T-cell (primary cell): Measurements from ENCODE around the gene GEMIN8. TPM values are rescaled to one million over a fixed set of nuclear protein-coding genes. Genes with fewer than 3 reads are reported as not detected.

Source experiments
- ATAC-seq, 4 experiments: fragments of 200-7000 bp in 3 of 4; fragments of 150-1000 bp in 1 of 4; cut with Tn5 transposase; replicated peaks in 1 of 4; 1 replicate in 3 of 4; 2 replicates in 1 of 4; pipeline ENCODE4 v1.10.0; 2021; ENCODE audit warnings: moderate library complexity in 3 of 4, mild to moderate bottlenecking in 2 of 4, moderate number of reproducible peaks in 1 of 4
- CTCF ChIA-PET, 2 donors: fragments of 300-600 bp; sonication (Branson Sonifier 250); formaldehyde crosslinking; loops; one replicate each; lab custom pipeline; 2022; ENCODE audit warnings: antibody characterized with exemption in 2 of 2; lab: Charles Lee
- POLR2A ChIA-PET, 2 donors: fragments of 300-600 bp; sonication (Branson Sonifier 250); formaldehyde crosslinking; loops; one replicate each; lab custom pipeline; 2022; ENCODE audit warnings: antibody characterized with exemption in 2 of 2; lab: Charles Lee
- DNase-seq, 35 experiments: peaks; one replicate each; pipeline versions ENCODE4 v3.0.0 to v3.0.0-alpha.2; 2013 to 2023
- H3K27ac ChIP-seq: one replicate; pipeline ENCODE4 v1.5.1; 2013; ENCODE audit warnings: low read length
- H3K27me3 ChIP-seq, 2 experiments: replicated peaks in 1 of 2; 1 replicate in 1 of 2; 2 replicates in 1 of 2; pipeline versions ENCODE4 v1.6.1 to v1.7.0; 2013; ENCODE audit warnings: low read length in 1 of 2, mixed read lengths in 1 of 2; ENCODE audit not compliant: control insufficient read depth in 2 of 2, insufficient read depth in 2 of 2; ENCODE audit errors: extremely low read depth in 1 of 2
- H3K36me3 ChIP-seq, 2 donors: 1 replicate in 1 of 2; 2 replicates in 1 of 2; pipeline versions ENCODE4 v1.6.1 to v1.7.0; 2013; ENCODE audit warnings: low read length in 1 of 2; ENCODE audit not compliant: control insufficient read depth in 2 of 2, insufficient read depth in 1 of 2; ENCODE audit errors: extremely low read depth in 1 of 2
- H3K4me1 ChIP-seq, 2 experiments: 1 replicate in 1 of 2; 2 replicates in 1 of 2; pipeline versions ENCODE4 v1.6.1 to v1.7.0; 2013; ENCODE audit warnings: low read length in 2 of 2, mixed read lengths in 1 of 2; ENCODE audit not compliant: insufficient read depth in 2 of 2, control insufficient read depth in 1 of 2; ENCODE audit errors: extremely low read depth in 1 of 2
- H3K4me3 ChIP-seq, 2 donors: 1 replicate in 1 of 2; 2 replicates in 1 of 2; pipeline versions ENCODE4 v1.5.1 to v1.7.0; 2013; ENCODE audit warnings: mild to moderate bottlenecking in 2 of 2, low read length in 1 of 2, moderate library complexity in 1 of 2; ENCODE audit not compliant: control insufficient read depth in 1 of 2; ENCODE audit errors: extremely low read depth in 1 of 2
- H3K9me3 ChIP-seq: 2 replicates; pipeline ENCODE4 v1.7.0; 2013
- H3K27ac Mint-ChIP-seq, 2 donors: one replicate each; pipeline ENCODE4 v1.8.0; 2020 to 2021; ENCODE audit warnings: mild to moderate bottlenecking in 2 of 2, mixed read lengths in 2 of 2
- H3K27me3 Mint-ChIP-seq, 2 donors: one replicate each; pipeline ENCODE4 v1.8.0; 2021 to 2022; ENCODE audit warnings: mixed read lengths in 2 of 2
- H3K36me3 Mint-ChIP-seq: one replicate; pipeline ENCODE4 v1.8.0; 2021; ENCODE audit warnings: mixed read lengths
- H3K4me1 Mint-ChIP-seq, 3 donors: one replicate each; pipeline ENCODE4 v1.8.0; 2020 to 2022; ENCODE audit warnings: mixed read lengths in 3 of 3, mild to moderate bottlenecking in 1 of 3
- H3K4me3 Mint-ChIP-seq, 3 donors: one replicate each; pipeline ENCODE4 v1.8.0; 2020 to 2022; ENCODE audit warnings: mild to moderate bottlenecking in 3 of 3, mixed read lengths in 3 of 3, moderate library complexity in 3 of 3
- H3K9me3 Mint-ChIP-seq, 3 donors: one replicate each; pipeline ENCODE4 v1.8.0; 2020 to 2022; ENCODE audit warnings: mixed read lengths in 3 of 3
- WGBS: methylation state at CpG from one replicate; pipeline ENCODE4 v1.1.5; 2013; ENCODE audit warnings: missing lambda C conversion rate; ENCODE audit not compliant: insufficient coverage; 5-methylcytosine and 5-hydroxymethylcytosine counted together
- total RNA-seq, 35 experiments: library from RNA in 6 of 35; stranded (reverse) in 6 of 35; fragments of 120-200 nt in 1 of 35; gene quantifications; one replicate each; pipeline versions ENCODE4 v1.2.1 to v1.2.4 and lab custom pipeline; 2013 to 2026

GEMIN8 gene
- total RNA-seq, 5 donors from 2014 or later (not counting 1 experiment from before 2014, with no cell fraction given): 11.3 to 16.4 (median 15.0) TPM

GRCh38 chrX:13968198-13968597 is 61.5 kb downstream of the GEMIN8 start:
- H3K27ac ChIP-seq: no peak overlapping the region
- ChIA-PET POLR2A (no interaction called here), CTCF (no interaction called here)
- H3K9me3 Mint-ChIP-seq: peaks cover 0 to 5% (median 2%) of the 10 kb centered on the region in 3 donors
- ATAC-seq: no peak
- H3K27me3 ChIP-seq: no peaks in the 10 kb centered on the region
- H3K27me3 Mint-ChIP-seq: peaks cover 0 to 14% of the 10 kb centered on the region in 2 donors
- no peaks in the 10 kb centered on the region for H3K4me1 ChIP-seq
- H3K36me3 ChIP-seq: no peaks in the 10 kb centered on the region
- H3K4me3 ChIP-seq: no peak overlapping the region
- no peaks in the 10 kb centered on the region for H3K36me3 Mint-ChIP-seq
- no peak overlapping the region for H3K27ac Mint-ChIP-seq
- WGBS: no CpG with 5 or more reads among the region's 4 CpGs
- H3K9me3 ChIP-seq: no peaks in the 10 kb centered on the region
- H3K4me3 Mint-ChIP-seq: no peak overlapping the region
- no peaks in the 10 kb centered on the region for H3K4me1 Mint-ChIP-seq
- no peak for DNase-seq

DNA sequence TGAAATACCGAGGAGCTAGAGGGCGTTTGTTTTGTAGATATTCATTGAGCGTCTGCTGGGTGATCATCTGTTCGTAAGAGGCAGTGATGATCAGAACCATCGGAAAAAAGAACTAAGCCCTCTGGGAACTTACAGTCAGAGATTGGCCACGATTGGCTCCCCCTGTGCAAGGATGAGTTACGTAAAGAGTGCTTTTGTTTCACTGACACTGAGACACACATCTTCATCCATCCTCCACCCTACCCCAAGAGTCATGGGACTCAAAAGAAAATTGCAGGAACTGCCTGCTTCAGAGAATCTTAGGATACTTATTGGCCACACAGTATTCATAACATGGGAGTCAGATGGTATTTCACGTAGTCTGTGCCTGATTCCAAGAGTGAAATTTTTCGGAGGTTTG is 62.1 kb downstream of the GEMIN8 start:
- Mint-ChIP-seq H3K27me3 (peaks cover 0 to 14% of the 10 kb centered on the region in 2 donors), H3K9me3 (peaks cover 0 to 5% (median 2%) of the 10 kb centered on the region in 3 donors), H3K4me1 (no peaks in the 10 kb centered on the region), H3K27ac (no peak overlapping the region), H3K36me3 (no peaks in the 10 kb centered on the region), H3K4me3 (no peak overlapping the region)
- no peak for ATAC-seq
- DNase-seq: no peak
- Histone ChIP-seq H3K4me1 (no peaks in the 10 kb centered on the region), H3K36me3 (no peaks in the 10 kb centered on the region), H3K27me3 (no peaks in the 10 kb centered on the region), H3K4me3 (no peak overlapping the region), H3K9me3 (no peaks in the 10 kb centered on the region), H3K27ac (no peak overlapping the region)
- ChIA-PET CTCF (no interaction called here), POLR2A (no interaction called here)
- no CpG with 5 or more reads among the region's 9 CpGs for WGBS

GRCh38 chrX:13966793-13967125 is 62.9 kb downstream of the GEMIN8 start:
- ATAC-seq (no peak), DNase-seq (no peak)
- H3K4me3 ChIP-seq: no peak overlapping the region
- H3K36me3 ChIP-seq: no peaks in the 10 kb centered on the region
- no peaks in the 10 kb centered on the region for H3K9me3 ChIP-seq
- no peaks in the 10 kb centered on the region for H3K4me1 ChIP-seq
- WGBS: no CpG with 5 or more reads among the region's 5 CpGs
- Mint-ChIP-seq H3K4me3 (no peak overlapping the region), H3K36me3 (no peaks in the 10 kb centered on the region), H3K27me3 (peaks cover 0 to 13% of the 10 kb centered on the region in 2 donors), H3K9me3 (peaks cover 0 to 3% (median 0%) of the 10 kb centered on the region in 3 donors), H3K27ac (no peak overlapping the region), H3K4me1 (no peaks in the 10 kb centered on the region)
- POLR2A ChIA-PET: no interaction called here
- CTCF ChIA-PET: no interaction called here
- H3K27ac ChIP-seq: no peak overlapping the region
- H3K27me3 ChIP-seq: no peaks in the 10 kb centered on the region

- H3K4me3 ChIP-seq: no peak overlapping the region
- Mint-ChIP-seq H3K27me3 (peaks cover 0 to 10% of the 10 kb centered on the region in 2 donors), H3K4me1 (no peaks in the 10 kb centered on the region), H3K27ac (no peak overlapping the region), H3K36me3 (no peaks in the 10 kb centered on the region), H3K9me3 (no peaks in the 10 kb centered on the region), H3K4me3 (no peak overlapping the region)
- ChIA-PET CTCF (no interaction called here), POLR2A (no interaction called here)
- H3K9me3 ChIP-seq: no peaks in the 10 kb centered on the region
- 100% methylated on average over 2 of the region's 10 CpGs for WGBS
- H3K27me3 ChIP-seq: no peaks in the 10 kb centered on the region
- ATAC-seq (no peak), DNase-seq (no peak)
- H3K36me3 ChIP-seq: no peaks in the 10 kb centered on the region
- no peak overlapping the region for H3K27ac ChIP-seq
- no peaks in the 10 kb centered on the region for H3K4me1 ChIP-seq
Observed at GRCh38 chrX:13966071-13966792, 63.5 kb downstream of the GEMIN8 start.

- POLR2A ChIA-PET: no interaction called here
- no peak overlapping the region for H3K27ac ChIP-seq
- H3K36me3 ChIP-seq: no peaks in the 10 kb centered on the region
Observed at GRCh38 chrX:13965531-13965930, 64.2 kb downstream of the GEMIN8 start.

GRCh38 chrX:13956998-13957397 is 72.7 kb downstream of the GEMIN8 start:
- CTCF ChIA-PET: interaction anchor here in 1 of 2 donors (0.7 kb wide), 1 partner anchor 450 kb away, joined by 4 read pairs; no protein-coding TSS in a partner anchor
- peaks cover 0 to 36% of the 10 kb centered on the region in 2 donors for H3K27me3 Mint-ChIP-seq
- no peak overlapping the region for H3K27ac ChIP-seq

More at GRCh38 chrX:13965531-13965930, 64.2 kb downstream of the GEMIN8 start:
- Mint-ChIP-seq H3K27me3 (peaks cover 0 to 10% of the 10 kb centered on the region in 2 donors), H3K4me1 (no peaks in the 10 kb centered on the region), H3K4me3 (no peak overlapping the region), H3K36me3 (no peaks in the 10 kb centered on the region), H3K9me3 (no peaks in the 10 kb centered on the region), H3K27ac (no peak overlapping the region)
- no peaks in the 10 kb centered on the region for H3K9me3 ChIP-seq
- WGBS: no CpG with 5 or more reads among the region's 6 CpGs
- H3K4me1 ChIP-seq: no peaks in the 10 kb centered on the region
- ATAC-seq (no peak), DNase-seq (no peak)
- H3K4me3 ChIP-seq: no peak overlapping the region
- H3K27me3 ChIP-seq: no peaks in the 10 kb centered on the region
- CTCF ChIA-PET: no interaction called here

More at GRCh38 chrX:13956998-13957397, 72.7 kb downstream of the GEMIN8 start:
- DNase-seq: no peak
- Mint-ChIP-seq H3K4me1 (peaks cover 0 to 5% (median 5%) of the 10 kb centered on the region in 3 donors), H3K9me3 (peaks cover 0 to 4% (median 0%) of the 10 kb centered on the region in 3 donors), H3K4me3 (no peak overlapping the region), H3K36me3 (peaks cover 4% of the 10 kb centered on the region), H3K27ac (no peak overlapping the region)
- no peaks in the 10 kb centered on the region for H3K27me3 ChIP-seq
- no peak for ATAC-seq
- H3K9me3 ChIP-seq: no peaks in the 10 kb centered on the region
- POLR2A ChIA-PET: no interaction called here
- H3K36me3 ChIP-seq: no peaks in the 10 kb centered on the region
- H3K4me3 ChIP-seq: no peak overlapping the region
- no peaks in the 10 kb centered on the region for H3K4me1 ChIP-seq
- no CpG with 5 or more reads among the region's 4 CpGs for WGBS
